B cell (primary cell): ENCODE results near the gene EHMT2.

Source experiments
- EZH2 ChIP-seq: IDR thresholded peaks from 2 replicates; pipeline ENCODE4 v1.6.1; 2012; ENCODE audit warnings: borderline replicate concordance, low read depth, mild to moderate bottlenecking, moderate library complexity, low read length; ENCODE audit not compliant: insufficient read depth, poor library complexity, severe bottlenecking
- TF ChIP-seq, protein P1 (sequence below): fragments of 200-600 bp; IDR thresholded peaks from one replicate; pipeline ENCODE4 v1.8.0; 2022; ENCODE audit warnings: antibody characterized with exemption, mild to moderate bottlenecking

GRCh38 chr6:31859923-31860322 lies 37.6 kb downstream of the EHMT2 start:
- TF ChIP-seq EZH2, result no peak
- TF ChIP-seq, protein P1, sequence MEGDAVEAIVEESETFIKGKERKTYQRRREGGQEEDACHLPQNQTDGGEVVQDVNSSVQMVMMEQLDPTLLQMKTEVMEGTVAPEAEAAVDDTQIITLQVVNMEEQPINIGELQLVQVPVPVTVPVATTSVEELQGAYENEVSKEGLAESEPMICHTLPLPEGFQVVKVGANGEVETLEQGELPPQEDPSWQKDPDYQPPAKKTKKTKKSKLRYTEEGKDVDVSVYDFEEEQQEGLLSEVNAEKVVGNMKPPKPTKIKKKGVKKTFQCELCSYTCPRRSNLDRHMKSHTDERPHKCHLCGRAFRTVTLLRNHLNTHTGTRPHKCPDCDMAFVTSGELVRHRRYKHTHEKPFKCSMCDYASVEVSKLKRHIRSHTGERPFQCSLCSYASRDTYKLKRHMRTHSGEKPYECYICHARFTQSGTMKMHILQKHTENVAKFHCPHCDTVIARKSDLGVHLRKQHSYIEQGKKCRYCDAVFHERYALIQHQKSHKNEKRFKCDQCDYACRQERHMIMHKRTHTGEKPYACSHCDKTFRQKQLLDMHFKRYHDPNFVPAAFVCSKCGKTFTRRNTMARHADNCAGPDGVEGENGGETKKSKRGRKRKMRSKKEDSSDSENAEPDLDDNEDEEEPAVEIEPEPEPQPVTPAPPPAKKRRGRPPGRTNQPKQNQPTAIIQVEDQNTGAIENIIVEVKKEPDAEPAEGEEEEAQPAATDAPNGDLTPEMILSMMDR, result no peak
